NCI-H748 (cell line): ENCODE results near the gene MYADML2.

Experiments
- DNase-seq: peaks from one replicate; lab custom pipeline; 2025; ENCODE audit not compliant: unreplicated experiment; lab: John Stamatoyannopoulos, UW

Gene MYADML2

DNA sequence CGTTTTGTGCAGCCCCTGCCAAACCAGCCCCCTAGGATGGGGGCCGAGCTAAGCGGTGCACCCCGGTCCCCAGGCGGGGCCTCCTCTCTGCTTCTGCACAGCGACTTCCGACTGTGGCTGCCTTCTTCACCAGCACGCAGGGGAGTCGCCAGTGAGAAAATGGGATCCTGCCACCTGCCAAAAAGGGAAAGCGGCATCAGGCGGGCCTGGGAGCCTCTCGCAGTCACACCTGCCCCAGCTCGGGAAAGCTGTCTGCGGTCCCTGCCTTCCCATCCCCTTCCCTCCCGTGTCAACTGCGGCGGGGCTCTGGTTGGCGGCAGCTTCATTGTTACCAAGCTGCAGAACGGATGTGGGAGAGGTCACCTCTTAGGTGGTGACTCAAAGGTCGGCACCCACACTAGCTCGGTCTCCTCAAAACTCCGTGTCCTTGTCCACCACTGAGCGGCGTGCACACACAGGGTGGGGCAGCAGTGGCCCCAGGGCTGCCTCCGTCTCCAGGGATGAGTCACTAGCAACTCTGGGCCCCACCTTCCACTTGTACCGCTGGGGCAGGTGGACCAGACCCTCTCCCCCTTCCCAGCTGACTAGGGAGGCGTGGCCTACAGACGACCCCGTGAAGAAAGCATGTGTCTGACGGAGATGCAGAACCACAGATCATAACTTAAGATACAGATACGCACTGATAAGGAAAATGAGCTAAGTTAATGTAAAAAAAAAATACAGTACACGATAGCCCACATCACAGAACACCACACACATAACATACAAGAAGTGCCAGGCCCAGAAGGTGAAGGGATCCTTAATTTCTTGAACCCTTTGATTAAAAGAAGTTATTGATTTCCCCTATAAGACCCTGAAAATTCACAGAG, 34.4 kb downstream of the MYADML2 start:
- DNase-seq, result no peak

DNA sequence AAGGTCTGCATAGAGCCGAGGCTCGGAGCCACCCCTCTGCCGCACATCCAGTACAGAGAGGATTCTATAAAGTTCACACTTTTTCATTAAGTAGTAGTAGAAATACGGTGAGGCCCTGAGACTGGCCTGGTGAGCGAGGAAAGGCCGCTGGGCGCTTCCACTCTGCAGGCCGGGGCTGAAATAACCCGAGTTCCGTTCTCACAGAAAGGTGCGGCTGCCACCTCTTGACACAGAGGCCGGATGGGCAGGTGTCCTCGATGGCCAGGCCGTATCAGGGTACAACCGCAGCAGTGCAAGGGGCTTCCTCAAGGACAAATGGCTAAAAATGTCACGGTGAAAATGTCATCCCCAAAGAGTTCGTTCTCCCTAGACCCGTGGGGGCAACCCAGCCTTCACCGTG, 35.1 kb downstream of the MYADML2 start:
- DNase-seq, result no peak

DNA sequence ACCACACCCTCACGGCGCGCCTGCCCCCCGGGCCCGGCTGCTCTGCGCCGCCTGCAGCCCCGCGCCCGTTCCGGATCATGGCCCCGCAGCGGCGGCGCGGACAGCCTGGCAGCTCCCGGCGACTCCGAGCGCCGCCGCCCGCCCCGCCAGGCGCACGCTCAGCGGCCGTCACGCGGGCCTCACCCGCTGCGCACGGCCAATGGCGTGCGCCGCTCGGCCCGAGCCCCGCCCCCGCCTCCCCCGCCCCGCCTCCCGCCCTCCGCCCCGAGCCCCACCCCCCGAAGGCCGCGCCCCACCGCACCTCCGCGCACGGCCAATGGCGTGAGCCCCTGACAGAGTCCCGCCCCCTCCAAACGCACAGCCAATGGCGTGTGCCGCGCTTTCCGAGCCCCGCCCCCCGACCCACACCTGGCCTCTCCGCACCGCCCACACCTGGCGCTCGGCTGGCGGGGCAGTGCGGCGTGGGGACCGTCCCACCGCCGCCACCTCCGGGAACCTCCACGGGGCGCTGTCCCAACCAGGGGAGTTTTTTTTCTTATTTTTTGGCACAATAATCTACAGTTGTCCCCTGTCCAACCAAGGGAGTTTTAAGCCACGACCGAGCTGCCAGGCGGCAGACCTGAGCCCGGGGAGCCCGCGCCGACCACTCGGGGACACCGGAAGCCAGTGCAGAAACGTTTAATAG, 35.6 kb downstream of the MYADML2 start, which contains the start of gene PCYT2:
TSS of gene PCYT2 (minus strand) at position 123 of the 685 bp plus-strand sequence. CDS start at position 79, 44 bp downstream.
- peak; percentile 91 for DNase-seq

DNA sequence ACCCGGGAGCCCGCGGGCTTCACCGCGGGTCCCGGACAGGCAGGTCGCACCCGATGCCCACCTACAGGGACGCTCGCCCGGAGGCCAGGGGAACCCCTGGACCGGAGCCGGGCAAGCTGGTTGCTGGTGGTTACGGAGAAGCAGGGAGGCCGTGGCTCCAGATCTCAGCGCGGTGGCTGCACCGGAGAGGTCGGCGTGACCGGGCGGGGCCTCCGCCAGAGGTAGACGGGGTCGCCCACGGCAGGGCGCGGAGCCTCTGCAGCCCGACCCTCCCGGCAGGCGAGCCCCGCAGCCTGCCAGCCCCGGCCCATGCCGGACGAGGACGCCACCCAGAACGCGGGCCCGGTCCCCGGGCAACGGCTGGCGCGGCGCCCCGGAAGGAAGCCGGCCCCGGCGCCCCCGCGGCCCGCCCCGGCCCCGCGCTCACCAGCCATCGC, 36.2 kb downstream of the MYADML2 start:
- DNase-seq, result peak; percentile 51

DNA sequence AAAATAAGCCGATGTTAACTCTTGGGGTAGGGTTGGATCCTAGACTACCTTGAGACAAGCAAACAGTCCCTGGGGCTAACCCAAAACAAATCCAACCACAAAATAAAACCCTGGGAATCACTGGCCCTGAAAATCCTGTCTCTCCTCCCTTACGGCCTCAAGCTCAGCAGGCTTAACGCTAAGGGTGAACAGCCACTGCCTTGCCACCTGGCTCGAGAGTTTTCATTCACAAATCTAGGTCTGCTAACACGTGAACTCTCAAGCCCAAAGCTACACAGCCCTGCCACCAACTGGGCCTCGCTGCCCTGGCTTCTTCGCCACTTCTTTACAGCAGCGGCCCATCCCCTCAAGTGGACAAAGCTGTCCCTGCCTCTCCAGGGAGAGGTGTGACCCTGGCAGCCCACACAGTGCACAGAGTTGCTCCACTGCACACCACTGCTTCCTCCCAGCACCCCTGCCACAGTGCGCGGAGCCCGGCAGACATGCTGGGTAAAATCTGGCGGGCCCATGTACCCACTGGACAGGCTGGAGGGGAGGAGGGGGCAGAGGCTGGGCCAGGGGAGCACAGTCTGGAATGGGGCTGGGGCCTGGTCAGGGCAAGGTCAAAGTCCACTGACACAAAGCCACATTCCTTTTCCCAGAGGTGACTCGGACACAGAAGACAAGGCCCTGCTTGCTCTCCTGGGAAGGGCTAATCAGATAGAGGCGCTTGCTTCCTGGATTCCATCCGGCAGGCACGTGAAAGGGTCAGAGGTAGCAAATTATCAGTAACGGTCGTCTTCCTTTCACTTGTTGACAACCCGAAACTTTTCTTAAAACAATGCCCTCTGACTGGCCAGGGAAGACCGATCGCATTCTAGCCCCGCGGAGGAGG, 36.8 kb downstream of the MYADML2 start:
- DNase-seq, result peak; percentile 45

DNA sequence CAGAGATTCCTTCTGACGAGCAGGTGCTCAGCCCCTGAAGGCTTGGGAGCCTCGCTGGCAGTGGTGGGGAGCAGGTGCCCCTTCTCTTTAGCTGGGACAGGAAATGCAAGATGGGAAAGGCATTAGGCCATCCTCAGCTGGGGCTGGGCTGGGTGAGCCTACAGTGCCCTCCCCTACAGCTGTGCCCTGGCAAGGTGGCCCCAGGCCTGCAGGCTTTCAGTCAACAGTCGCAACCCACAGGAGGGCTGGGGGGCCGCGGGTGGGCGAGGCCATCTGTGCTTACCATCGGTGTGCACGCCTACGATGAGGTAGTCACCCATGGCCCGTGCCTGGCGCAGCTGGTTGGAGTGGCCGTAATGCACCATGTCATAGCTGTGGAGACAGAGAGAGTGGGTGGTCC, 37.8 kb downstream of the MYADML2 start:
- no peak for DNase-seq

DNA sequence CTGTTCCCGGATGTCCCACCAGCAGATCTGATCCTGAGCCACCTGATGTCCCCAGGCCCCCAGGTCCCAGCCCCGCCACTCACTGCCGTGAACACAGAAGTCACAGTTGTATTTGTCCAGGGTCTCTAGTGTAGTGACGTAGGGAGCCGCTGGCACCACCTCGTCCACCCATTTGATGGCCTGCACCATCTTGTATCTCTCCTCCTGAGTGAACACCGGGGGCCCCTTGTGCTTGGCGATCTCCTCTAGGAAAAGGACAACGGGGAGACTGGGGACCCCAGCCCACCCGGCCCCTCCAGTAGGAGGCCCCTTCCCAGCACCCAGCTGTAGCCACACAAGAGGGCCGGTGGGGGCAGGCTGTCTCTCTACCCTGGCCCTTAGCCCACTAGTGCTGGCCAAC, 38.2 kb downstream of the MYADML2 start:
- DNase-seq, result no peak

DNA sequence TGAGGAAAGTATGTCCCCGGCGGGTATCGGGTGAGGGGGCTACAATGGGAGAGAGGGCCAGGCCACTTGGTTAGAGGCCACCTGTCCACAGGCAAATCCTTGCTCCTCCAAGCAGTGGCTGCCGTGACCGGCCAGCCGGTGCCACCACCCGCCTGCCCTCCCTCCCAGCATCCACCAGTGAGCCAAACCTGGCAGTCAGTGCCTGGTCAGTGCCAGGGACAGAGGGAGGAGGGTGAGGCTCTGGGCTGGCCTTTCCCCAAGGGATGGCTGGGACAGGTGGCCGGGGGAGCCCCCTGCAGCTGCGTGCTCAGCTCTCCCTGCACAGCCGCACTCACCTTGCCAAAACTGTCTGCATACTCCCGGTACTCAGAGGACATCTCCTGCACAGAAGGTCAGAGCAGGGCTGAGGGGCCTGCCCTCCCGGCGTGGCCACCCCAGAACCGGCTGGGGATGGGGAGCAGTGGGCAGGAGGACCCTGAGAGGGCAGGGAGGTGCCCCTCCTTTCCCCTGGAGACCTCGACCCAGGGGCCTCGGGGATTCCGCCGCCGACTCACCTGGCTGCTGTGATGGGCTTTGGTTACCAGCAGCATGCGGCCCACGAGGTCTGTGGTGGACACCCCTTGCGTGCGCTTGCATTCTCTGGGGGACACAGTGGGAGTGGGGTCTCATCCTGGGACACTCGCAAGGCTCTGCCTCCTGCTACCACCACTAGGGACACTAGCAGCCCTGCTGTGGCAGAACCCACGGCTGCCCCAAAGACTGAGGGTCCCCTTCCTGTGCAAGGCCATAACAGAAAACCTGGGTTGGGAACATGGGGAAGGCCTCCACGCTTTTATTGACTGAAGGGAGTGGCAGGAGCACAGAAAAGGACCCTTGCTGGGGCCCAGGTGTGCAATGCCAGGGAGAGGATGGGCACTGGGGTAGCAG, 39.6 kb downstream of the MYADML2 start:
- DNase-seq, result no peak

DNA sequence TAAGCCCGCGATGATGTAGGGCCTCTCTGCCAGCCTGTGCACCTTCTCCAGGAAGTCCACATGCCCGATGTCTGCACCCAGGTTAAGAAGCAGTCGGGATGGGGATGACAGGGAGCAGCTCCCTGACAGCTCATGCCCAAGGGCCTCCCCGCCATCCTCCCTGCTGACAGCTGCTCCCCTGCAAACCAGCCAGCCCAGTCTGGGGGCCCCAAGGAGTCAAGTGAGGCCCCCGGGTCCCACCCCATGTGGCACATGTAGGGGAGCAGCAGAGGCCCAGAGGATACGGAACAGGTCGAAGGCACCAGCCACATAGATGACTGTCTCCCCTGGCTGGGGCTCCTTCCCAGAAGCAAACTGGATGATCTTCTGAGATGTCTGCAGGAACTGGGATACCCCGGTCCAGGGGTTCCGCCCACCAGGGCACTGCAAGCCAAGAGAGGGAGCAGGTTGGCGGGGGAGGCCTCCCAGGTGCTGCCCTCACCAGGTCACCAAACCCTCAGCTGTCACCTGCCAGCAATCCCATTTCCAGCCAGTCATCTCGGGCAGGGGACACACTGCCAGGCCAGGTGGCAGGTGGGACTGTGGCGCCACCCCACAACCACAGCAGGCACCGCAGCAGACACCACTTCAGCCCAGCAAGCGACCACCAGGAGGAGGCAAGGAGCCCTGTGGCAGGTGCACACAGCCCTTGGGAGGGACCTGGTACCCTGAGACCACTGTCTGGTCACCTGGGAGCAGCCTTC, 40.4 kb downstream of the MYADML2 start:
- peak; percentile 23 for DNase-seq

DNA sequence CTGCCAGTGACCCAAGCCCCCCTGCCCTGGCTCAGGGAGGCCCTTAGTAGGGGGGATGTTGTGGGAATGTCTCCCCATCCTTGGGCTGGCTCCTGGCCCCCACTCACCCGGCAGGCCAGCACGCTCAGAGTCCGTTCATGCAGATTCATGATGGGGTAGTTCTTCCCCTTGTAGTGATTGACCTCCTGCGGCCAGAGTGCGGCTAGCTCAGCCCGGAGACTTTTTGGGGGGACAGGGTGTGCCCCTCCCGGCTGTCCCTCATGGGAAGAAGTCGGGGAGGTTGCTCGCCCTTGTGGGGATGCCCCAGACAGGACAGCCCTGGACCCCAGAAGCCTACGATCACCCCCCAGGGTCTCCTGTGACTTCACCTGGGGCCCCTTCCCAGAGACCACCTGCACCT, 41.0 kb downstream of the MYADML2 start:
- no peak for DNase-seq

DNA sequence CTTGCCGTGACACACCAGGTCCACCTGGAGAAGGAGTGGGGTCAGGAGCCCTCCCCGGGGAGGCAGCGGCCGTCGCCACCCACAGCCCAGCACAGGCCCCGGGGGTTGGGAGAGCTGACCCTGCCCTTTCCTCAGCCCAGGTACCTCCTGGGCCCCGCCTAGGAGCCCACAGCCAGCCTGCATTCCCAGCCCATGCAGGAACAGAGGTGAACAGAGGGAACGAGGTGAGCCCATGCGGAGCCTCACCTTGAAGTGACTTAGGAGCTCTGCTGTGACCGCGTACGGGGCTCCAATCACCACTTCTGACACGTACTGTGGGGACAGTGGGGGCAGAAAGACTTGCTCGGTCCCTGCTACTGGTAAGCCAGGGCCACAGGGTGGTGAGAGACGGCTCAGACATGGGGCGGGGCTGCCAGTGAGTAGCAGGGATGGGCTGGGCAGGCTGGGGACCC, 41.6 kb downstream of the MYADML2 start:
- DNase-seq, result no peak

DNA sequence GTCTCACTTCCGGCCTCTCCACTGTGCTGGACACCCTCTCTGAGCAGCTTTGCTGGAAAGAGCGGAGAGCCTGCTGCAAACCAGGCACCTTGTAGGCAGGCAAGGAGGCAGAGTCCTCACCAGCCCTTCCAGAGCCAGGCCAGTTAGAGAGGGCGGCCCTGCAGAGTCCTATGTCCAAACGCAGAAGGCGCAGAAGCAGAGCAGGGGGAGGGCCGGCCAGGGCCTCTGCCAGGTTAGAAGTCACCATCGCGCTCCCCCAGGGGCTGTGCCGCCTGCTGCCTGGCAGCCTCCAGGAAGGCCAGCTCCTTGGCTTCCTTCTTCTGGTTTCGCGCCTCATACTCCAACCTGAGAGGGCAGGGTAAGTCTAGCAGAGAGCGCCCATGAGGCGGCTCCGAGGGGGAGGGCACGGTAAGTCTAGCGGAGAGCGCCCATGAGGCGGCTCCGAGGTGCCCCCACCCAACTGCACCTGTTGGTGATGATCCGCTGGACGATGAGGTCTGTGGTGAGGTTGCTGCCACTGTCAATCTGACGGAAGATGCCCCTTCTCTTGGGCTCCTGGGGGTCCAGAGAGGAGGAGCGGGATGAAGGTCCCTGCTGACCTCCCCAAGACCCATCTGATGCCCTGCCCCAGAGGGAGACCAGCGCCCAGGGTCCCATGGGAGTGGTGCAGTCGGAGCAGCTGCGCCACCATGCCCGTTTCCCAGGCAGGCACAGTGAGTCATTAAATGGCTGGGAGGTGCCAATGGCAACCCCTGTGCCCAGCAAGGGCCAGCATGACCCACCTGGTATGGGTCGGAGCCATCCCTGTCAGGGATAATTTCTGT, 42.2 kb downstream of the MYADML2 start:
- DNase-seq, result no peak

DNA sequence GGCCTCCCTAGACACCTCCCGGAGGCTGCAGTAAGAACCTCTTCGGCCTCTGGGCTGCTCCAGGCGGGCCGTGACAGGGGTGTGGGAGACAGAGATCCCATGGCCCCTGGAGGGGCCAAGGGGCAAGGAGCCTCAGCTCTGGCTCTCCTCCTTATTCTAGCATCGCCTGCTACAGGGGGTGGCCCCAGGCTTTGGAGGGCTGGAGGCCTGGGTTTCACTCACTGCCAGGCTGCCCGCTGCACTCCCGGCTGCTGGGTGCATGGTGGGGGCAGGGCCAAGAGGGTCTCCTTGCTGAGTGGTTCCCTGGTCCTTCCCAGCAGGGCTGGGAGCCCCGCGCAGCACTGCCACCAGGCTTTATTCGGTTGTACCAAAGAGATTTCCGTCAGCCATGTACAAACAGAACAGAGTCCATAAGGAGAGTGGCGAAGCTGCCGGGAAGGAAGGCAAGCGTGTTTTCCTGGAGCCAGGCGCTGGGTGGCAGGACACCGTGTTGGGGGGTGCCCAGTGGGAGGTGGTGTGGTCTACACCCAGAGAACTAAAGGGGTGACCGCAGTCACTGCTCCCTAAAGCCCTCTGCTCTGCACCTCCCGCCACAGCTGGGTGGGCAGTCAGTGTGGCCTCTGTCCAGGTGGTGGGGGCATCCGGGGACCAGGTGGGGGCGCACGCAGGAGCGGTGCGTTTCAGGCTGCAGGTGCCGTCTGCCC, 43.0 kb downstream of the MYADML2 start:
- DNase-seq, result no peak

DNA sequence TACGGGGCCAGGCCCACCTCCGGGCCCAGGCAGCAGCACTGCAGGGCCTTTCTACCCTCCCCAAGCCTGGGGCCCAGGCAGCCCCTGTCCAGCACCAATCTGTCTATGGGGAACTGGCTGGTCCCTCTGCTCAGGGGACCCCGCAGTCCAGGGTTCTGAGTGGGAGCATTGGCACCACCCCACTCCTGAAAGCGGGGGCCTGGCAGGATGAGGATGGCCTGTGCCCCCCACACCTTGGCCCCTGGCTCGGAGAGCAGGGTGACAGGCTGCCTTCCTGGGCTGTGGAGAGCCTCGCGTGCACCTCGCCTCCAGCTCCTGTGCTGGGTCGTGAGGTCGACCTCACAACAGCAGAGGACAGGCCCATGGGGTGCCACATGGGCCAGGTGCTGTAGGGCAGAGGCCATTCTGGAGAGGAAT, 43.6 kb downstream of the MYADML2 start:
- DNase-seq, result no peak

DNA sequence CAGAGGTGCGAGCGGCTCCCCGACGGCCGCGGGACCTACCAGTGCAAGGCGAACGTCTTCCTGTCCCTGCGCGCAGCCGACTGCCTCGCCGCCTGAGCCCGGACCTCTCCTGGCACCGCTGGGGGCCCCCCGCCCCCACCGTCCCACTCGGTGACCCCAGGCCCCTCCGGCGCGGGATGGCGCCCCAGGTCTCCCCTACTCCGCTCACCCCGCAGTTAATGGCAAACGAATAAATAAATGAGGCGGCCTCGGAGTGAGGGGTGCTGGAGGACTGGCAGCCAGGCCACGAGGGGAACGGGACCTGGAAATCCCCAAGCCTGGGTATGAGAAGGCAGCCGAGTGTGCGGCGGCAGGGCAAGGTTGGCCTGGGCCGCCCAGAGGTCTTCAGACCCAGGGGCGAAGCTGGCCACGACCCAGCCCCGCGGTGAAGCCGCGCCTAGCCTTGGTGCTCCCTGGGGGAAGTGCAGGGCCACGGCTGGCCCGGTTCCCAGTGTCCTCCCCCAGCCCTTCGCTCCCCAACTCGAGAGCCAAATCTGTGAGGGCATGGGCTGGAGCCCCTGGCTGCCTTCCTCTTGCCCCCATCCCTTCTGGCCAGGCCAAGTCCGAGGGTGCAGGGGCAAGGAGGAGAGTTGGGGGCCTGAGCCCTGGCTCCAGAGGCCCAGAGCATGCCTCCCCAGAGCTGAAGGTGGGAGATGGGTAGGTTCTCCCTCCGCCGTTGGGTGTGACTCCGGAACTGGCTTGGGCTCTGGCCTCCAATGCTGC, 44.2 kb downstream of the MYADML2 start:
- no peak for DNase-seq

DNA sequence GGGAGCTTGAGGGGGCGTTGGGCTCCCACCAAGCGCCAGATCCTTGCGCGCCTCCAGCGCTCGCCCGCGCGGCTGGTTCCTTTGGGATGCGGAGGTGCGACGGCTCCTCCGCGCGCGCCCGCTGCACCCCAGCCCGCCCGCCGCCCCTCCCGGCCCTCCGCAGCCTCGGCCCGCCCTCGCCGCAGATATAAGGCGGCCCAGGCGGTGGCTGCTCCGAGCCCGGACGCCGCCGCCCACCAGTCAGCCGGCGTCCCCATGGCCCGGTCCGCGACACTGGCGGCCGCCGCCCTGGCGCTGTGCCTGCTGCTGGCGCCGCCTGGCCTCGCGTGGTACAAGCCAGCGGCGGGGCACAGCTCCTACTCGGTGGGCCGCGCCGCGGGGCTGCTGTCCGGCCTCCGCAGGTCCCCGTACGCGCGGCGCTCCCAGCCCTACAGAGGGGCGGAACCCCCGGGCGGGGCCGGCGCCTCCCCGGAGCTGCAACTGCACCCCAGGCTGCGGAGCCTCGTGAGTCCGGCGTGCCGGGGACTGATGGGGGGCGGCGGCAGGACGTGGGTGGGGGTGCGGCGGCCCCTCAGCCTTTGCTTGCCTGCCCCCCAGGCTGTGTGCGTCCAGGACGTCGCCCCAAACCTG, 44.9 kb downstream of the MYADML2 start, which contains the start of gene NPB:
TSS of gene NPB (plus strand) at position 216 of the 630 bp plus-strand sequence. CDS start at position 256, 40 bp downstream.
- DNase-seq, result peak; percentile 58
